ENCODE data around the gene HAPLN1.

DNA sequence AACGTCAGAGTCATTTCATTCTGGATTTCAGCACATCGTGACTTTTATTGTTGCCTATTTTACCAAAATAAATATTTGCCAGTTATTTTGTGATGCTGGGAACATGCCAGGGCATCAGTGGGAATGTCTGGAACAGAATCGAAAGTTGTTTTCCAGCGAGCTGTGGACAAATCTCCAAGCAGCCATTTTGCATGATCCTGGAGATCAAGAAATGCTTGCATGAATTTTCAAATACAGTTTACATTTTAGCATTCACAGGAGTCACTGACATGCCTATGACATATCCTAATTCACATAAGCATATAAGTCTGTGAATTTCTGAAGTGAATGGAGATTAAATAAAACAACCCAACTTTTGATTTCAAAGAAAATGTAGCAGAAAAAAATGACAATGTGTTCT, 129.7 kb downstream of the HAPLN1 start:
- no peak for TF ChIP-seq TAF1 (IDR thresholded peaks at IDR 0.05; ENCODE audit: low read depth)
- TF ChIP-seq TCF12 (IDR thresholded peaks at IDR 0.05; ENCODE audit: low read depth) = no peak
- no peak for TF ChIP-seq RAD21 (IDR thresholded peaks at IDR 0.05; ENCODE audit: low read depth)
- TF ChIP-seq, protein P1, sequence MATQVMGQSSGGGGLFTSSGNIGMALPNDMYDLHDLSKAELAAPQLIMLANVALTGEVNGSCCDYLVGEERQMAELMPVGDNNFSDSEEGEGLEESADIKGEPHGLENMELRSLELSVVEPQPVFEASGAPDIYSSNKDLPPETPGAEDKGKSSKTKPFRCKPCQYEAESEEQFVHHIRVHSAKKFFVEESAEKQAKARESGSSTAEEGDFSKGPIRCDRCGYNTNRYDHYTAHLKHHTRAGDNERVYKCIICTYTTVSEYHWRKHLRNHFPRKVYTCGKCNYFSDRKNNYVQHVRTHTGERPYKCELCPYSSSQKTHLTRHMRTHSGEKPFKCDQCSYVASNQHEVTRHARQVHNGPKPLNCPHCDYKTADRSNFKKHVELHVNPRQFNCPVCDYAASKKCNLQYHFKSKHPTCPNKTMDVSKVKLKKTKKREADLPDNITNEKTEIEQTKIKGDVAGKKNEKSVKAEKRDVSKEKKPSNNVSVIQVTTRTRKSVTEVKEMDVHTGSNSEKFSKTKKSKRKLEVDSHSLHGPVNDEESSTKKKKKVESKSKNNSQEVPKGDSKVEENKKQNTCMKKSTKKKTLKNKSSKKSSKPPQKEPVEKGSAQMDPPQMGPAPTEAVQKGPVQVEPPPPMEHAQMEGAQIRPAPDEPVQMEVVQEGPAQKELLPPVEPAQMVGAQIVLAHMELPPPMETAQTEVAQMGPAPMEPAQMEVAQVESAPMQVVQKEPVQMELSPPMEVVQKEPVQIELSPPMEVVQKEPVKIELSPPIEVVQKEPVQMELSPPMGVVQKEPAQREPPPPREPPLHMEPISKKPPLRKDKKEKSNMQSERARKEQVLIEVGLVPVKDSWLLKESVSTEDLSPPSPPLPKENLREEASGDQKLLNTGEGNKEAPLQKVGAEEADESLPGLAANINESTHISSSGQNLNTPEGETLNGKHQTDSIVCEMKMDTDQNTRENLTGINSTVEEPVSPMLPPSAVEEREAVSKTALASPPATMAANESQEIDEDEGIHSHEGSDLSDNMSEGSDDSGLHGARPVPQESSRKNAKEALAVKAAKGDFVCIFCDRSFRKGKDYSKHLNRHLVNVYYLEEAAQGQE (IDR thresholded peaks at IDR 0.05; ENCODE audit: low read depth) = no peak
- TF ChIP-seq TEAD4 (IDR thresholded peaks at IDR 0.05) = no peak
- TF ChIP-seq EP300 (IDR thresholded peaks at IDR 0.05; ENCODE audit: borderline replicate concordance) = no peak
- no peak for TF ChIP-seq YY1 (IDR thresholded peaks at IDR 0.05; ENCODE audit: low read depth)
- TF ChIP-seq EGR1 (IDR thresholded peaks at IDR 0.05) = no peak
- TF ChIP-seq FOXM1 (IDR thresholded peaks at IDR 0.05; ENCODE audit: borderline replicate concordance, low read depth) = no peak
- TF ChIP-seq CEBPB (IDR thresholded peaks at IDR 0.05) = no peak

All from Ishikawa (cell line).